Measurements from ENCODE around the gene ZDHHC9.

The ZDHHC9 gene

DNA sequence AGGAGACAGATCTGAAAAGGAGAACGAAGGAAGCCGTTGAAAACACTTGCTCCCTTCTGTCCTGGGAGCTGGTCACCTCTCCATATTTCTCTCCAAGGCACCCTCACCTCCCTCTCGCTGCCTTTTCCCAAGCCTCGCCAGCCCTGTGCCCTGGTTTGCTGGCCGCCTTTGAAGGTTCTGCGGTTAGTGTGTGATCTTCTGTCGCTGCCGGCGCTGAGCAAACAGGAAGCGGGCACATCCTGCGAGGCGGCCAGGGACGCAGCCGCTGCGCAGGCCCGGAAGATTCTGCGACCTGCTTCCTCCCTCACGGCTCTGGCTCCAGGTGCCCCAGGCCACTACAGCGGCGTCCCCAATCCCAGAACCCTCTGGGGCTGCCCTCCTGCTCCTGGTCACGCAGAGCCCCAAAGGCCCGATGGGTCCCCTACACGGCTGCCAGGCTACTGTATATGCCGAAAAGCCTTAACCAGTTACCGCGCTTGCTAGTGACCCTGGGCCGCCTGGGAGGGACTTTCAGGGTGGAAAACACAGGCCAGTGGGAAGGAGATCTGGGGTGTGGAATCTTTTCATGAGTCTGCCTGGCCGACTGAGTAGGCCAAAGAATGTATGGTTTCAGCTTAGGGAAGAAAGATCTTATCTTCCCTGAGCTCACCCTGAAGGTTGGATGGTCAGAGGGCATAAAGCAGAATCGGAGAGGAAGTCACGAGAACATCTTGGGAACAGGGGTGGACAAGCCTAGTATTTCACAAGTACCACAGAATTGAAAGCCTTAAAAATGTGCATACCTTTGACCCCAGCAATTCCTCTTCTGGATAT lies 66.3 kb downstream of the ZDHHC9 start:
- no peak for TF ChIP-seq CTCF (IDR thresholded peaks at IDR 0.05; ENCODE audit: insufficient read depth, low read length, poor library complexity, severe bottlenecking)
- peak; percentile 86 for DNase-seq (ENCODE audit: extremely low read depth, insufficient read length)
- peaks cover 4% of the 10 kb centered on the region for H3K36me3 ChIP-seq (ENCODE audit: control insufficient read depth, insufficient read depth, low read length)
- peak overlapping the region; percentile 43 for H3K4me3 ChIP-seq (replicated peaks; ENCODE audit: low read depth, low read length)
- H3K27me3 ChIP-seq (replicated peaks; ENCODE audit: control insufficient read depth, insufficient read depth, low read length) = no peaks in the 10 kb centered on the region

DNA sequence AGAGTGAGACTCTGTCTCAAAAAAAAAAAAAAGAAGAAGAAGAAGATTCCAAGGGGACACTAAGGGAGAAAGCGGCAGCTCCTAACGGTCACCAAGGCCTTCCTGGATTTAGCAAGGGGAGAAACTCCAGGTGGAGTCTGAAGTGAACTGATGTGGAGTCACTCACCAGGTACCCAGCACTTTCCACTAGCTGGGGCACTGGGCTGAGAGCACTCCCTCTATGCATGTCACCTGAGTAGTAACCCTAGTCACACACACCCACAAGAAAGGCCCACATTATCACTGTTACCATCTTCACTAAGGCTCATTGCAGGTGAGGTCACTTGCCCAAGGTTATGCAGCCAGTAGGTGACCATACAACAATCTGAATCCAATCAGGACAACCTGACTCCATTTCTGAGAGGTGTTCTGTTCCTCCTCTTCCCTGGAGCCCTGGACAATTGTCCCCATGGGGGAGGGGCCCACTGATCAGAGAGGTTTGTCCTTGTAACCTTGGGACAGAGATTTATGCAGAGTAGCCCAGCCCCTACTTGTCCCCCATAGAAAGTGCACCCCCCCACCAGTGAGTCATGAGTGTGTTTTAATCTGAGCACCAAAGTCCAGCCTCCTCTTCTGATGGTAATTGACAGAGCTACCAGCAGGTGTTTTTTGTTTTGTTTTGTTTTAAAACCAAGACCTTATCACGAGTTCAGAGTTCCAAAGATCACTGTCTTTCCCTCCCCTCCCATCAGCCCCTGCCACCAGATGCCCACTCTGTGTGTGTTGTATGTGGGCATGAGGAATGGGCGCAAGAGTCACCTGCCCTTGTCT lies 69.8 kb downstream of the ZDHHC9 start:
- no peak for TF ChIP-seq CTCF (IDR thresholded peaks at IDR 0.05; ENCODE audit: insufficient read depth, low read length, poor library complexity, severe bottlenecking)
- Histone ChIP-seq H3K27me3 (replicated peaks; ENCODE audit: control insufficient read depth, insufficient read depth, low read length) (no peaks in the 10 kb centered on the region), H3K36me3 (ENCODE audit: control insufficient read depth, insufficient read depth, low read length) (no peaks in the 10 kb centered on the region), H3K4me3 (replicated peaks; ENCODE audit: low read depth, low read length) (no peak overlapping the region)
- no peak for DNase-seq (ENCODE audit: extremely low read depth, insufficient read length)

GRCh38 chrX:129772796-129773431 lies 70.8 kb downstream of the ZDHHC9 start:
- Histone ChIP-seq H3K4me3 (replicated peaks; ENCODE audit: low read depth, low read length) (no peak overlapping the region), H3K27me3 (replicated peaks; ENCODE audit: control insufficient read depth, insufficient read depth, low read length) (no peaks in the 10 kb centered on the region), H3K36me3 (ENCODE audit: control insufficient read depth, insufficient read depth, low read length) (no peaks in the 10 kb centered on the region)
- DNase-seq (ENCODE audit: extremely low read depth, insufficient read length) = peak; percentile 88
- no peak for TF ChIP-seq CTCF (IDR thresholded peaks at IDR 0.05; ENCODE audit: insufficient read depth, low read length, poor library complexity, severe bottlenecking)

DNA sequence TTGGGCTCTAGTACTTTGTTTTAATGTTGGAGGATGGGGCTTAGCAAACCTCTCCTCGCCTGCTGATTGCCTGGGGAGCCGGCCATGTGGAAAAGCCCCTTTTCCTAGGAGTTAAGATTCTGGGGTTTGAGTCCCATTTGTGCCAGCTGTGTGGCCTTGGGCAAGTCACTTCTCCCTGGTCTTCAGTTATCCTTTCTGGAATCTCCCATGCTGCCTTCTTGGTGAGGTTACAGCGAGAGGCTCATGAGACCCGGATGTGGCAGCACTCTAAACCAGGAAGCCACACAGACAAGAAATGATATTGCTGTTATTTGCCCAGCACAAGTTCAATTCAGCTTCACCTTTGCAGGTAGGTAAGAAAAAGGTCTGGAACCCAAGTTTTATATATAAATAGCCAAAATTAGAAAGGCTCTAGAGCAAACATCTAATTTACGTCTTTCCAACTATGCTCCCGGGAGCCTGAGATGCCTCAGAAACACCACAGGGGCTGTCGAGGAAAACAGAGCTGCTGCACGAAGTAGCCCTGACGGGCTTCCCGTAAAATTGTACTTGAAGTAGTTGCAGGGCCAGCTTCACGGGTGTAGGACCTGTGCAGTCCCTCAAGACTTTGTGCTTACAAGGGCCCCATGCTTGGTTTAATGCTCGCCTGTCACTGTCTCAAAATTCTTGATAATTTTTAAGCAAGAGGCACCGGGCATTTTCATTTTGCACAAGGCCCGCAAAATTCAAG lies 72.3 kb downstream of the ZDHHC9 start:
- no peak overlapping the region for H3K4me3 ChIP-seq (replicated peaks; ENCODE audit: low read depth, low read length)
- TF ChIP-seq CTCF (IDR thresholded peaks at IDR 0.05; ENCODE audit: insufficient read depth, low read length, poor library complexity, severe bottlenecking) = no peak
- no peak for DNase-seq (ENCODE audit: extremely low read depth, insufficient read length)
- H3K36me3 ChIP-seq (ENCODE audit: control insufficient read depth, insufficient read depth, low read length) = no peaks in the 10 kb centered on the region
- no peaks in the 10 kb centered on the region; the same call in 1 of the 2 replicates for H3K27me3 ChIP-seq (replicated peaks; ENCODE audit: control insufficient read depth, insufficient read depth, low read length)

- H3K27me3 ChIP-seq (replicated peaks; ENCODE audit: control insufficient read depth, insufficient read depth, low read length) = no peaks in the 10 kb centered on the region; the same call in 1 of the 2 replicates
Measured at GRCh38 chrX:129769467-129770154, 74.1 kb downstream of the ZDHHC9 start.

More at GRCh38 chrX:129769467-129770154, 74.1 kb downstream of the ZDHHC9 start:
- peak; percentile 75 for DNase-seq (ENCODE audit: extremely low read depth, insufficient read length)
- H3K36me3 ChIP-seq (ENCODE audit: control insufficient read depth, insufficient read depth, low read length) = no peaks in the 10 kb centered on the region
- TF ChIP-seq CTCF (IDR thresholded peaks at IDR 0.05; ENCODE audit: insufficient read depth, low read length, poor library complexity, severe bottlenecking) = no peak
- H3K4me3 ChIP-seq (replicated peaks; ENCODE audit: low read depth, low read length) = no peak overlapping the region

Data from GM06990 (cell line).